ENCODE data around the gene TMEM86B.

GRCh38 chr19:55262359-55262758 lies 33.8 kb upstream of the TMEM86B start:
- TF ChIP-seq, protein P1, sequence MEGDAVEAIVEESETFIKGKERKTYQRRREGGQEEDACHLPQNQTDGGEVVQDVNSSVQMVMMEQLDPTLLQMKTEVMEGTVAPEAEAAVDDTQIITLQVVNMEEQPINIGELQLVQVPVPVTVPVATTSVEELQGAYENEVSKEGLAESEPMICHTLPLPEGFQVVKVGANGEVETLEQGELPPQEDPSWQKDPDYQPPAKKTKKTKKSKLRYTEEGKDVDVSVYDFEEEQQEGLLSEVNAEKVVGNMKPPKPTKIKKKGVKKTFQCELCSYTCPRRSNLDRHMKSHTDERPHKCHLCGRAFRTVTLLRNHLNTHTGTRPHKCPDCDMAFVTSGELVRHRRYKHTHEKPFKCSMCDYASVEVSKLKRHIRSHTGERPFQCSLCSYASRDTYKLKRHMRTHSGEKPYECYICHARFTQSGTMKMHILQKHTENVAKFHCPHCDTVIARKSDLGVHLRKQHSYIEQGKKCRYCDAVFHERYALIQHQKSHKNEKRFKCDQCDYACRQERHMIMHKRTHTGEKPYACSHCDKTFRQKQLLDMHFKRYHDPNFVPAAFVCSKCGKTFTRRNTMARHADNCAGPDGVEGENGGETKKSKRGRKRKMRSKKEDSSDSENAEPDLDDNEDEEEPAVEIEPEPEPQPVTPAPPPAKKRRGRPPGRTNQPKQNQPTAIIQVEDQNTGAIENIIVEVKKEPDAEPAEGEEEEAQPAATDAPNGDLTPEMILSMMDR (conservative IDR thresholded peaks at IDR 0.05 in 1 of 2, IDR thresholded peaks at IDR 0.05 in 1 of 2; ENCODE audit: low read depth in 1 of 2, low read length in 2 of 2), result no peak
- no peak for TF ChIP-seq EZH2 (IDR thresholded peaks at IDR 0.05; ENCODE audit: low read length, missing control alignments)

All from fibroblast of lung (primary cell).